Activated CD8-positive, alpha-beta T cell treated with anti-CD3 and anti-CD28 coated beads for 36 hours (primary cell): ENCODE data around the gene AGPAT2. TPM values are rescaled to one million over a fixed set of nuclear protein-coding genes. Genes with fewer than 3 reads are reported as not detected.

Source experiments
- ATAC-seq: fragments of 200-7000 bp; cut with Tn5 transposase; one replicate; pipeline ENCODE4 v1.10.0; 2021; ENCODE audit warnings: mild to moderate bottlenecking, moderate library complexity
- CTCF ChIA-PET: fragments of 350-600 bp; sonication (Branson Sonifier 250); formaldehyde crosslinking; loops from one replicate; lab custom pipeline; 2021; ENCODE audit warnings: antibody characterized with exemption; lab: Charles Lee
- POLR2A ChIA-PET: fragments of 350-600 bp; sonication (Branson Sonifier 250); formaldehyde crosslinking; loops from one replicate; lab custom pipeline; 2021; ENCODE audit warnings: antibody characterized with exemption; lab: Charles Lee
- DNase-seq: peaks from one replicate; pipeline ENCODE4 v3.0.0-alpha.2; 2020
- H3K27ac Mint-ChIP-seq: one replicate; pipeline ENCODE4 v1.8.0; 2021; ENCODE audit warnings: mild to moderate bottlenecking, mixed read lengths
- H3K27me3 Mint-ChIP-seq: one replicate; pipeline ENCODE4 v1.8.0; 2021; ENCODE audit warnings: mixed read lengths
- H3K36me3 Mint-ChIP-seq: one replicate; pipeline ENCODE4 v1.8.0; 2021; ENCODE audit warnings: low read depth, mixed read lengths
- H3K4me1 Mint-ChIP-seq: one replicate; pipeline ENCODE4 v1.8.0; 2021; ENCODE audit warnings: low read depth, mixed read lengths
- H3K4me3 Mint-ChIP-seq: one replicate; pipeline ENCODE4 v1.8.0; 2021; ENCODE audit warnings: mild to moderate bottlenecking, moderate library complexity, mixed read lengths
- H3K9me3 Mint-ChIP-seq: one replicate; pipeline ENCODE4 v1.8.0; 2021; ENCODE audit warnings: mixed read lengths
- intact Hi-C: fragments of 100-400 bp; cut with micrococcal nuclease; formaldehyde crosslinking; loops from one replicate; pipeline ENCODE4 v1.10.0; 2022
- total RNA-seq, 2 experiments: library from RNA; stranded (reverse); gene quantifications; one replicate each; pipeline ENCODE4 v1.2.3, GENCODE V29; 2021
- TF ChIP-seq, protein P1 (sequence below): fragments of 200-600 bp; IDR thresholded peaks from one replicate; pipeline ENCODE4 v1.8.0; 2022; ENCODE audit warnings: antibody characterized with exemption, mild to moderate bottlenecking

AGPAT2 gene
- total RNA-seq, 2 experiments from 2014 or later: 11.3 to 11.8 TPM

DNA sequence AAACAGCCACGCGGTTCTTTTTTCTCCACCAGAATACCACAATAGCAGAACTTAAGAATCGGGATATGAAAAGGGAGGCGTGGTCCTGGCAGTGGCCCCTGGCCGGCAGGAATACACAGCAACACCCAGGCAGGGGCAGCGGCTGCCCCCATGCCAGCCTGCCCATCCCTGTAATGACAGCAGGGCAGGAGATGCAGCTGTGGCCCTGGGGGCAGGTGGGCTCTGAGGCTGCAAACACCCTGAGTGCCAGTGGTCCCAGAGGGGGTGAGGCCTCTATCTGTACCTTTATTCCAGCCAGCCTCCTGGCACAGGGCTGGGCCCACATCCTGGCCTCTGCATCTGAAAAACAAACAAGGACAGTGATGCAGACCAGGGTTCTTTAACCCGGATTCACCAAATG, 37.5 kb upstream of the AGPAT2 start:
- Mint-ChIP-seq H3K9me3 (no peaks in the 10 kb centered on the region), H3K27ac (no peak overlapping the region), H3K4me1 (peaks cover 35% of the 10 kb centered on the region), H3K4me3 (no peak overlapping the region), H3K36me3 (peaks cover 40% of the 10 kb centered on the region), H3K27me3 (no peaks in the 10 kb centered on the region)
- ATAC-seq (no peak), DNase-seq (no peak)
- ChIA-PET POLR2A (interaction anchor here (0.9 to 1.0 kb wide), 2 partner anchors 9 to 11 kb away, joined by 3 to 8 read pairs; no protein-coding TSS in a partner anchor), CTCF (interaction anchor here (0.6 kb wide), 1 partner anchor 840 kb away, joined by 3 read pairs; no protein-coding TSS in a partner anchor)
- TF ChIP-seq, protein P1, sequence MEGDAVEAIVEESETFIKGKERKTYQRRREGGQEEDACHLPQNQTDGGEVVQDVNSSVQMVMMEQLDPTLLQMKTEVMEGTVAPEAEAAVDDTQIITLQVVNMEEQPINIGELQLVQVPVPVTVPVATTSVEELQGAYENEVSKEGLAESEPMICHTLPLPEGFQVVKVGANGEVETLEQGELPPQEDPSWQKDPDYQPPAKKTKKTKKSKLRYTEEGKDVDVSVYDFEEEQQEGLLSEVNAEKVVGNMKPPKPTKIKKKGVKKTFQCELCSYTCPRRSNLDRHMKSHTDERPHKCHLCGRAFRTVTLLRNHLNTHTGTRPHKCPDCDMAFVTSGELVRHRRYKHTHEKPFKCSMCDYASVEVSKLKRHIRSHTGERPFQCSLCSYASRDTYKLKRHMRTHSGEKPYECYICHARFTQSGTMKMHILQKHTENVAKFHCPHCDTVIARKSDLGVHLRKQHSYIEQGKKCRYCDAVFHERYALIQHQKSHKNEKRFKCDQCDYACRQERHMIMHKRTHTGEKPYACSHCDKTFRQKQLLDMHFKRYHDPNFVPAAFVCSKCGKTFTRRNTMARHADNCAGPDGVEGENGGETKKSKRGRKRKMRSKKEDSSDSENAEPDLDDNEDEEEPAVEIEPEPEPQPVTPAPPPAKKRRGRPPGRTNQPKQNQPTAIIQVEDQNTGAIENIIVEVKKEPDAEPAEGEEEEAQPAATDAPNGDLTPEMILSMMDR: no peak
- intact Hi-C loops: no loop called here

DNA sequence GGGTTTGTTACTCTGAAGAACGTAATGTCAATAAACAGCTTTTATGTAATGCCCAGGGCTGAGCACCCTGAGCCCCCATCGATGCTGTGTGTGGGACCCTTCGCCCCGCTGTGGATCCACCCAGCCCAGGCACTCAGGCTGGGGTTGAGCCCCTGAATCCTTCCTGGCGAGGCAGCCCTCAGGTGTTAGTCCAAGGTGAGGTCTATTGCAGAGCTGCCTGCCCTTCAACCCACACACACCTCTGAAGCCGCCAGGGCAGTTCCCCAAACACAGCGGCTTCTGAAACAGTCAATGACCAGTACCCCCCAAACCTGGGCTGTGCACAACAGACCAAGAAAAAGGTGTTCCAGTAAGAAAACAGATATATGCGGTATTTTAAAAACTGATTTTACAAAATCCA, 36.7 kb upstream of the AGPAT2 start:
- intact Hi-C loops: no loop called here
- Mint-ChIP-seq H3K27ac (no peak overlapping the region), H3K4me3 (no peak overlapping the region), H3K36me3 (peaks cover 40% of the 10 kb centered on the region), H3K27me3 (no peaks in the 10 kb centered on the region), H3K9me3 (no peaks in the 10 kb centered on the region), H3K4me1 (peaks cover 29% of the 10 kb centered on the region)
- ATAC-seq: no peak
- TF ChIP-seq, protein P1: no peak
- POLR2A ChIA-PET: interaction anchor here (0.6 to 0.7 kb wide), 2 partner anchors 26 to 244 kb away, joined by 3 read pairs; no protein-coding TSS in a partner anchor
- CTCF ChIA-PET: no interaction called here
- no peak for DNase-seq

DNA sequence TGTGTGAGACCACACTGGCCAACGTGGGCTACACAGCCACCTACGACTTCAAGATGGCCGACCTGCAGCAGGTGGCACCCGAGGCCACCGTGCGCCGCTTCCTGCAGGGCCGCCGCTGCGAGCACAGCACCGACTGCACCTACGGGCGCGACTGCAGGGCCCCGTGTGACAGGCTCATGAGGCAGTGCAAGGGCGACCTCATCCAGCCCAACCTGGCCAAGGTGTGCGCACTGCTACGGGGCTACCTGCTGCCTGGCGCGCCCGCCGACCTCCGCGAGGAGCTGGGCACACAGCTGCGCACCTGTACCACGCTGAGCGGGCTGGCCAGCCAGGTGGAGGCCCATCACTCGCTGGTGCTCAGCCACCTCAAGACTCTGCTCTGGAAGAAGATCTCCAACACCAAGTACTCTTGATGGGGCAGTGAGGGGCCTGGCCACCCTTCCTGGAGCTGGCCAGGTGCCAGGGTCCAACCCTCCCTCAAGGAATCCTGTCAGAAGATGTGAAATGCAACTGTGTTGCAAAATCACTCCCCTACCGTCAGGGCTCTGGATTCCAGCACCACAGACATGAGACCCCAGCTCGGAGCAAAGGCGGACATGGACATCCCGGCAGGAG, 36.2 kb upstream of the AGPAT2 start:
- no peak for DNase-seq
- ChIA-PET CTCF (no interaction called here), POLR2A (interaction anchor here (0.6 to 1.3 kb wide), 3 partner anchors 12 to 243 kb away, joined by 3 to 4 read pairs (median 3); no protein-coding TSS in a partner anchor)
- Mint-ChIP-seq H3K27me3 (no peaks in the 10 kb centered on the region), H3K4me3 (no peak overlapping the region), H3K9me3 (no peaks in the 10 kb centered on the region), H3K4me1 (peaks cover 29% of the 10 kb centered on the region), H3K27ac (no peak overlapping the region), H3K36me3 (peaks cover 40% of the 10 kb centered on the region)
- intact Hi-C loops: no loop called here
- no peak for ATAC-seq
- TF ChIP-seq, protein P1: no peak

DNA sequence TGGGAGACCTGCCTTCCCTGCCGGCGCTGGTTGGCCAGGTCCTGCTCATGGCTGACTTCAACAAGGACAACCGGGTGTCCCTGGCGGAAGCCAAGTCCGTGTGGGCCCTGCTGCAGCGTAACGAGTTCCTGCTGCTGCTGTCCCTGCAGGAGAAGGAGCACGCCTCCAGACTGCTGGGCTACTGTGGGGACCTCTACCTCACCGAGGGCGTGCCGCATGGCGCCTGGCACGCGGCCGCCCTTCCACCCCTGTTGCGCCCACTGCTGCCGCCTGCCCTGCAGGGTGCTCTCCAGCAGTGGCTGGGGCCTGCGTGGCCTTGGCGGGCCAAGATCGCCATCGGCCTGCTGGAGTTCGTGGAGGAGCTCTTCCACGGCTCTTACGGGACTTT, 35.7 kb upstream of the AGPAT2 start:
- H3K4me1 Mint-ChIP-seq: peaks cover 29% of the 10 kb centered on the region
- ATAC-seq (no peak), DNase-seq (no peak)
- no peak overlapping the region for H3K4me3 Mint-ChIP-seq
- no peaks in the 10 kb centered on the region for H3K9me3 Mint-ChIP-seq
- H3K27ac Mint-ChIP-seq: no peak overlapping the region
- no peaks in the 10 kb centered on the region for H3K27me3 Mint-ChIP-seq
- POLR2A ChIA-PET: interaction anchor here (1.3 kb wide), 2 partner anchors 9 to 12 kb away, joined by 4 read pairs; no protein-coding TSS in a partner anchor
- peaks cover 40% of the 10 kb centered on the region for H3K36me3 Mint-ChIP-seq
- TF ChIP-seq, protein P1: no peak
- CTCF ChIA-PET: no interaction called here
- intact Hi-C loops: no loop called here
